Measurements from ENCODE around the gene KRTAP2-4.
"Not testable (repeated sequence)": the region's sequence is repeated elsewhere in the genome, so short reads cannot be mapped to it uniquely, and the experiment has no call there.

Gene KRTAP2-4

DNA sequence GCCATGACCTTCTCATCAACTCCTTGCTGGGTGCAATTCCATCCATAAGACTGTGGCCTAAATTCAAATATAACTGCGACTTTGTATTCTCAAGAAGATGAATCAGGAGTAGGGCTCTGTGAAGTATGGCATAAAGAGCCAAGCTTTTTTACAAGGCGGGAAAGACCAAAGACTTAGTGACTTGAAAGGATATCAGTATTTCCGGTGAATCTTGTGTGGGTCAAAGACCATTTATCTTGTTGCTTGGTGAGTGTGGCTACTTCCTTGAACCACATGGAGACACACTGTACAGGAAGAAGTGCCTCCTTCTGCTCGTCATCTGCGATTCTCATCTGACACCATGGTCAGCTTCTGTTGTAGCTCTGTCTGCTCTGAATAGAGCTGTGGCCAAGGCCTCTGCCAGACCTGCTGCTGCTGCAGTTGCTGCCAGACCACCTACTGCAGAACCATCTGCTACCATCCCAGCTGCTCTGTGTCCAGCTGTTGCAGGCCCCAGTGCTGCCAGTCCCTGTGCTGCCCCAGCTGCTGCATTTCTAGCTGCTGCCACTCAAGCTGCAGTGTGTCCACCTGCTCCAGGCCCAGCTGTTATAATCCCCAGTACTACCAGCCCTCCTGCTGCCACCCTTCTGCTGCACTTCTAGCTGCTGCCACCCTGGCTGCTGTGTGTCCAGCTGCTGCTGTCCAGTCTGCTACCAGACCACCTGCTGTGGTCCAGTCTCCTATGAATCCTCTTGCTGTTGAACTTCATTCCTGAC, 6.1 kb upstream of the KRTAP2-4 start:
- DNase-seq (ENCODE audit: low read depth in 2 of 2), result no peak

DNA sequence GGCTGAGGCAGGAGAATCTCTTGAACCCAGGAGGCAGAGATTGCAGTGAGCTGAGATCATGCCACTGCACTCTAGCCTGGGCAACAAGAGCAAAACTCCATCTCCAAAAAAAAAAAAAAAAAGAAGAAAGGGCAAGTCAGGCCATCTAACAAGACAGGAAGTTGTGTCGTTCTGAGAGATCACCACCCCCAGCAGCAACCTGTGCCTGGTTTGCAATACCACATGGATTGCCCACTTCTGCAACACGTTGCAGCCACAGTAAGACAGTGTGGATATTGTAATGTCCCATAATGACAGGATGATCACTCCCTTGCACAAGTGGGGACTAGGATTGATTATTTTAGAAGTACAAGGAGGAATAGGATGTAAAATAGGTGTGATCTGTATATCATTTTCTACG, 3.4 kb upstream of the KRTAP2-4 start:
- no peak for DNase-seq (ENCODE audit: low read depth in 2 of 2)

DNA sequence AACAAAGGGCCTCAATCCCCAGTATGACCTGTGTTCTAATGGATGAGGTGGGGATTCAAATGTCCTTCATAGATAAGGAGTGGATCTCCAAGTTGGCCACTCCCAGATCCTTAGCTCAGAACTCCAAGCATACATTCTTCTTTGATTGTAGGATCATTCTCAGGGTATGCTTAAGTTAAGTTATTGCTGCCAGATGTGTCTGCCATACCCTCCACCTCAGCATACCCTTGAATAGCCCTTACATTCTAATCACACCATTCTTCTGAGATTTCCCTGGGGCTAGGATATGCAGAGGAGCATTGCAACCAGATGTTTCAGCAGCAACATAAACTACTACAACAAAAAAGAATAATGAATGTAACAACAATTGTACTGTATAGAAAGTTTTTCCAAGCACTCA, 1.6 kb upstream of the KRTAP2-4 start:
- no peak for DNase-seq (ENCODE audit: low read depth in 2 of 2)

DNA sequence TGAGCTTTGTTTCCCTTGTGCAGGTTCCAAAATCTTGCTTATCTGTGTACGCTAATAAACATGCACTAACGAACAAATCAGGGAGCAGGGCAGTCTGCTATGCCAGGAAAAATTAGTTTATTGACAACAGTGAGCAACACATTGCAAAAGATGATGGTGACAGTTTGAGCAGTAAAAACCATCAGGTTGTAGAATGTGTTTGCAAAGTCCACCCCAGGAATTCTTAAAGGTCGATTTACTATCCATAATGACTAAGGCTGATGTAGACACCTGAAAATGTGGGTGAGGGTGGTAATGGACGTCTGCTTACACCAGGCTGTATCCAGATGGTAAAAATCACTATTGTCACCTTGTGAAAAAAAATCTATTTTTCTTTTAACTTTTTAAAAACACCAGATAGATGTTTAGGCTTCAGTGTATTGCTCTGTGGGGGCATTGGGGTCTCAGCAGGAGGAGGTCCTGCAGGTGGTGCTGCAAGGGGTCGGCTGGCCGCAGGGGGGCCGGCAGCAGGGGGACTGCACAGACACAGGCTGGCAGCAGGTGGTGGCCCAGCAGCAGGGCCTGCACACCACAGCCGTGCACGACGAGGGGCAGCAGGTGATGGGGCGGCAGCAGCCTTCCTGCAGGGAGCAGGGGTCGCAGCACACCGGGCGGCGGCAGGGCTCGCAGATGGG, 526 bp downstream of the KRTAP2-4 start:
- DNase-seq (ENCODE audit: low read depth in 2 of 2), result not testable (repeated sequence)

DNA sequence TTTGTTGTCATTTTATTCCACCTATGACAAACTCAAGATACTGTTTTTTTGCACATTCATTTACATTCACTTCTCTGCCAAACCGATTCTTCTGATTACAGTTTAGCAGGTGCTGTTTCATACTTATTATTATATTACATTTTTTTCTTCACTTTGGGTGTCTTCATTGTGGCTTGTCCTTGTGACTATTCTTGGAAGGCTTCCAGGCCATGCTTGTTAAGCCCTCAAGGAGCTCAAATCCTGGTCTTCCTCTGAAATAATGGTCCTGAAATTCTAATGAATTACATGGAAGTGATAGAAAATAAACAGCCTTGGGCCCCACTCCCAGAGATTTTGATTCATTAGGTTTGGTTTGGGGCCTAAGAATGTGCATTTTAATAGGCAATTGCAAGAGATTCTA, 1.4 kb downstream of the KRTAP2-4 start:
- DNase-seq (ENCODE audit: low read depth in 2 of 2), result no peak

DNA sequence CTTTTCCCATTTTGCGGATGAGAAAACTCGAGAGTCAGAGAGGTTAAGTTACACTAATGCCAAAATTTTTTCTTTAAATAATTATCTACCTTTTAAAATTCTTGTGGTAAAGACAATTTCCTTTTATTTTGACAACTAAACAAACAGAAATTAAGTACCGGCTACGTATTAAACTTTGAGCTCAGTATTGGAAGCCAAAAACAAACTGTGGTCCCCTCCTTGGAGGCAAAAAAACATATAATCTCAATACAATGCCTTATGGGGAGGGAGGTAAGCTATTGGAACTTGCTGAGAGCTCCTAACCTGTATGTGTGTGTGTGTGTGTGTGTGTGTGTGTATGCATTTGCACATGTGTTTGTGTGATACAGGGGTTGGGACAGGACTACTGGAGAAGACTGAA, 2.2 kb downstream of the KRTAP2-4 start:
- no peak for DNase-seq (ENCODE audit: low read depth in 2 of 2)

DNA sequence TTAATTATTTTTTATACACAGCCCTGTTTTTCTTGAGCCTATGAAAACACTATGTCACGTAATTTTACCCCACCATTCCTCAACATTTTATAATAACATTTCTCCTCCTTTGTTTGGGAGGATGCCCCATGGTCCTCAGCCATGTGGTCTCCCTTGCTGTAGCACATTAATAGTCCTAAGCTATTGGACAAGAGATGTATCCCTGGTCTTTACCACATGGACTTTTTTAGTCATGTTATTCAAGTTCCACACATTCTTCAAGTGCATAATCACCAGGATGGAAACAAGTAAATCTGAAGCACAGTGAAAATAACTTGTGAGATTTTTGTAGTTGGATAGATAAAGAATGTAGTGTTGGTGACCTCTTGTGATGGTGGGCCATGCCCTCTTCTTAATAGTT, 3.7 kb downstream of the KRTAP2-4 start:
- no peak for DNase-seq (ENCODE audit: low read depth in 2 of 2)

DNA sequence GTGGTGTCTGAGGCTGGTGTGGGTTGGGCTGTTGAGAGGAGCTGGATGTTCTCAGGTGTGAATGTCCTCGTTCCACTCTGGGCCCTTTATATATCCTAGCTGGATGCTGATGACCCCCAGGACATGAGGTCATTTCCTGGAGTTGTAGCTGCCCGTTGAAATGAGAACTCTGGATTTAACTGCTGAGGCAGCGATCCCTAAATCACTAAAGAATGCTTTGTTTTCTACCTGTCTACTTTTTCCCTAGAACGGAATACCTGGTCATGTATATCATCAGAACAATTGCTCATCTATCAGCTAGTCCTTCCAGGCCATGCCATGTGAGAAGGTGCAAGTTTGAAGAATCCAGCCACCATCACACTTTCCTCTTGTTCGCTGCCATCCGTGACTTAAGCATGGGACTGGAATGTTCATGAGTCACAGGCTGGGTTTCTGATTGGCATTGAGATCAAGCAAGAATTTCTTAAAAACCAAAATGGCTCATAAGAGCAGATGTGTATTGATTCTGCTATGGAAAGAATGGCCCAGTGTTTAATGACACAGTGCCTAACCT, 5.6 kb downstream of the KRTAP2-4 start, which contains the start of gene KRTAP2-3:
Gene KRTAP2-3 (minus strand): TSS at position 63 of the 553 bp plus-strand sequence. CDS start 64 bp downstream, outside the sequence.
- no peak for DNase-seq (ENCODE audit: low read depth in 2 of 2)

DNA sequence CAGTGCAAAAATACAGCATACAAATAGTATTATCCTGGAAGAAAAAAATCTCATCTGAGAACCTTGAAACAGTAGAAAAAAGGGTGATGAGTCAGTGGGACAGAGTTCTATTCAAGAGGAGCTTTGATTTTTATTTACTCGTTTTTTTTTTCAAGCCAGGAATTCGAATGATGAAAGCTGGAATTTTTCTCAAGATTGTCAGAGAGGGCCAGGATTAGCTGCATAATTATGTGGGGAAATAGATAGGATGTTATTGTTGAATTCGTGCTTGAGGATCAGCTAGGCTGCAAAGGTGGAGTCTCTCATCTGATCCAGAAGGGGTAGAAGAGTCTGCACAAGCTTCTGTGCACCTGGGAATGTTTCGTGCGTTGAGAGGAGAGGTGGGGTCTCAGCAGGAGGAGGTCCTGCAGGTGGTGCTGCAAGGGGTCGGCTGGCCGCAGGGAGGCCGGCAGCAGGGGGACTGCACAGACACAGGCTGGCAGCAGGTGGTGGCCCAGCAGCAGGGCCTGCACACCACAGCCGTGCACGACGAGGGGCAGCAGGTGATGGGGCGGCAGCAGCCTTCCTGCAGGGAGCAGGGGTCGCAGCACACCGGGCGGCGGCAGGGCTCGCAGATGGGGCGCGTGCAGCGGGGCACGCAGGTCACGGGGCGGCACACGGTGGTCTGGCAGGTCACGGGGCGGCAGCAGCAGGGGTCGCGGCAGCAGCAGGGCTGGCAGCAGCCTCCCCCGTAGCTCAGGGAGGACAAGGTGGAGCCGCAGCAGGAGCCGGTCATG, 6.2 kb downstream of the KRTAP2-4 start:
- DNase-seq (ENCODE audit: low read depth in 2 of 2), result not testable (repeated sequence)

DNA sequence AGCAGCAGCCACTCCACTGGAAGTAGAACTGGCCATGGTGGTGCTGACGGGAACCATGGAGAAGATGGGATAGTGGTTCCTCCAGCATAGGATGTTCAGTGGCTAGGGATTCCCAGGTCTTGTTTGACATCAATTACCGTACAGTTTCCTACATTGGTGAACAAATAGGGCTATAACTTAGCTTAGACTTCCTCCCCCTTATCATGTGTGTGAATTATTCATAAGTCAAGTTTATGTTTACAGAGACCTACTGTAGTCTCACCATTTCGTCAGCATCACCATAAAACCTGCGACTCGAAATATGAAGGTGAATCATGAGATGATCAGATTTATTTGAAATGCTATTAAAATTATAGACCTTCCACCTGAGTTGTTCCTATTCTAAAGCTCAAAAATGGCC, 6.9 kb downstream of the KRTAP2-4 start:
- no peak for DNase-seq (ENCODE audit: low read depth in 2 of 2)

DNA sequence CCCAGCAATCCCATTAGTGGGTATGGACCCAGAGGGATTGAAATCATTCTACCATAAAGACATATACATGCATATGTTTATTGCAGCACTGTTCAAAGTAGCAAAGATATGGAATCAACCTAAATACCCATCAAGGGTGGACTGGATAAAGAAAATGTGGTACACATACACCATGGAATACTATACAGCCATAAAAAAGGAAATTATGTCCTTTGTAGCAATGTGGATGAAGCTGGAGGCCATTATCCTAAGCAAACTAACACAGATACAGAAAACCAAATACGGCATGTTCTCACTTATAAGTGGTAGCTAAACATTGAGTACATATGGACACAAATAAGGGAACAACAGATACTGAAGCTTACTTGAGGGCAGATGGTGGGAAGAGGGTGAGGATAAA, 8.1 kb downstream of the KRTAP2-4 start:
- no peak for DNase-seq (ENCODE audit: low read depth in 2 of 2)

DNA sequence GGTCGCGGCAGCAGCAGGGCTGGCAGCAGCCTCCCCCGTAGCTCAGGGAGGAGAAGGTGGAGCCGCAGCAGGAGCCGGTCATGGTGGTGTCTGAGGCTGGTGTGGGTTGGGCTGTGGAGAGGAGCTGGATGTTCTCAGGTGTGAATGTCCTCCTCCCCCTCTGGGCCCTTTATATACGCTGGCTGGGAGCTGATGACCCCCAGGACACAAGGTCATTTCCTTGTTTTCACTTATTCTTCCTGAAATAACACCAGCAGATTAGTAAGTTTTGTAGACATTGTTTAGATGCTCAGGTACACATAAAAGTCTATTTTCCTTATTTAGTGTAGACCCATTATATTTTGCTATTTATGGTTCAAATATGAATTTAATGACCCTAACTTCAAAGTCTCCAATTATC, 10.5 kb downstream of the KRTAP2-4 start, which contains the start of gene KRTAP2-2:
Gene KRTAP2-2 (minus strand): TSS at position 101 of the 400 bp plus-strand sequence. CDS start 19 bp downstream, at position 82.
- not testable (repeated sequence) for DNase-seq (ENCODE audit: low read depth in 2 of 2)

DNA sequence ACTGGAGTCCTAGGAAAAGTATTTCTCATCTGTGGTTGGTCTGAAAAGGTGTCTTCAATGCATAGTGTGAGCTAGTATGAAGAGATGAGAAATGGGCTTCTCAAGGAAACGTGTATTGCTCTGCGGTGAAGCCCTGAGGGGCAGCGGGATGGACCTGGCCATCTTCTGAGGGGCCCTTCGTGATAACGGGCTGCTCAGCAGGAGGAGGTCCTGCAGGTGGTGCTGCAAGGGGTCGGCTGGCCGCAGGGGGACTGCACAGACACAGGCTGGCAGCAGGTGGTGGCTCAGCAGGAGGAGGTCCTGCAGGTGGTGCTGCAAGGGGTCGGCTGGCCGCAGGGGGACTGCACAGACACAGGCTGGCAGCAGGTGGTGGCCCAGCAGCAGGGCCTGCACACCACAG, 11.1 kb downstream of the KRTAP2-4 start:
- not testable (repeated sequence) for DNase-seq (ENCODE audit: low read depth in 2 of 2)

DNA sequence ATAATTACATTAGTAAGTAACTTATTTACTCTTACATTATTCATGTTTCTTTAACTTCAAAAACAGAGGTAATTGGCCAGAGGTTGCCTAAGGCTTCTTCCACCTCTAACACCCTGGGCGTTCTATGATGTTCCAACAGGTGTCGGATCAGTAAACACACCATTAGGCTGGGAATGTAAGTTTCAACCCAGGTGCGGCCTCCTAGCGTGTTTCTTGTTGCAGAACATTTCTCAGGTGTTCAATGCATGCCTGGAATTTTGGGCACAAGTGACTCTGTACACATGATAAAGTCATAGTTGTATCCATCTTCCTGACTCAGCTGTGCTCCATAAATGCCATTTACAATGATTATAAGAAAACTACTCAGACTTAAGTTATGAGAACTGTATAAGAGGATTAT, 11.7 kb downstream of the KRTAP2-4 start:
- DNase-seq (ENCODE audit: low read depth in 2 of 2), result no peak

DNA sequence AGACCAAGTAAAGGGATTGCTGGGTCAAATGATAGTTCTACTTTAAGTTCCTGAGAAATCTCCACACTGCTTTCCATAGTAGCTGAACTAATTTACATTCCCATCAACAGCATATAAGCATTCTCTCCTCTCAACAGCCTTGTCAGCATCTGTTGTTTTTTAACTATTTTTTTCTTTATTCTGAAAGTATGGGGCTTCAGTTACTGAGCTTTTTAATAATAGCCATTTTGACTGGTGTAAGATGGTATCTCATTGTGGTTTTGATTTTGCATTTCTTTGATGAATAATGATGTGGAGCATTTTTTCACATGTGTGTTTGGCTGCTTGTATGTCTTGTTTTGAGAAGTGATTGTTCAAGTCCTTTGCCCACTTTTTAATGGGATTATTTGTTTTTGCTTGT, 13.1 kb downstream of the KRTAP2-4 start:
- DNase-seq (ENCODE audit: low read depth in 2 of 2), result no peak

DNA sequence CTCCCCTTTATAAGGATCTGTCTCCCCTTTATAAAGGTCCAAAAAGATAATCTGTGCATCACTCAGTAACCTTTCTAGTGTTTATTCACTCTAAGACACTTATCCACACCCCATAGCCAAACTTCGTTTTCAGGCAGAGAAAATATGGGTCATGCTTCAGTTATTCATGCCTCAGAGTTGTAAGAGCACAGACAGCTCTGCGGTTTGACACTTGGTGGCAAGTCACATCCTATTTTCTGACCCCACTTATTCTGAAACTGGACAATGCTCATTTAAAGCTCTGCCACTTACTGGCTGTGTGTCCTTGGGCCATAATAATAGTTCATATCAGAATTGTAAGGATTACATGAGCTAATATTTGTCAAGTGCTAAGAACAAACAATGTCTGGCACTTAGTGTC, 16.6 kb downstream of the KRTAP2-4 start:
- no peak for DNase-seq (ENCODE audit: low read depth in 2 of 2)

DNA sequence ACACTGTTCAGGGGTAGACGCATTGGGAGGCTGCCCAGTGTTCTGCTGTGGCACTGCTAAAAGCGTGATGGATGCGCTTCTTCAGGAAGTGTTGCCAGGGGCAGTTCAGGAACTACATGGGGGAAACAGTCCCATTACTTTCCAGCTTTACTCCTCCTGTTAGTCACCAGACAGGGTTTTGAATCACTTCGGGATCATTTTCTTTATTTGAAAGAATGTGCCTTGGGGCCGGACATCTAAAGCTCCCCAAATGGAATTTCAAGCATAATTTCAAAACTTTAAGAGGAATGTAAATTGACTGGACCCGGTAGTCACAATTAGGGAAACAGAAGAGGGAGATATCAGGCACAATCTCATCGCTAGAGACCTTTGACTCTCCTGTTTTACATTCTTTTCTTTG, 17.2 kb downstream of the KRTAP2-4 start:
- no peak for DNase-seq (ENCODE audit: low read depth in 2 of 2)

DNA sequence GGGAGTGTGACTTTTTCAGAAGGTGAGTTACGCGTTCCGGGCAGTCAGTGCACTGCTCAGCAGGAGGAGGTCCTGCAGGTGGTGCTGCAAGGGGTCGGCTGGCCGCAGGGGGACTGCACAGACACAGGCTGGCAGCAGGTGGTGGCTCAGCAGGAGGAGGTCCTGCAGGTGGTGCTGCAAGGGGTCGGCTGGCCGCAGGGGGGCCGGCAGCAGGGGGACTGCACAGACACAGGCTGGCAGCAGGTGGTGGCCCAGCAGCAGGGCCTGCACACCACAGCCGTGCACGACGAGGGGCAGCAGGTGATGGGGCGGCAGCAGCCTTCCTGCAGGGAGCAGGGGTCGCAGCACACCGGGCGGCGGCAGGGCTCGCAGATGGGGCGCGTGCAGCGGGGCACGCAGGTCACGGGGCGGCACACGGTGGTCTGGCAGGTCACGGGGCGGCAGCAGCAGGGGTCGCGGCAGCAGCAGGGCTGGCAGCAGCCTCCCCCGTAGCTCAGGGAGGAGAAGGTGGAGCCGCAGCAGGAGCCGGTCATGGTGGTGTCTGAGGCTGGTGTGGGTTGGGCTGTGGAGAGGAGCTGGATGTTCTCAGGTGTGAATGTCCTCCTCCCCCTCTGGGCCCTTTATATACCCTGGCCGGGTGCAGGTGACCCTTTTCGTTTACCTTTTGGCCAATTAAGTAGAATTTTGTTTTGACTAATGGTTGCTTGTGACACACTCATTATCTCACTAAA, 18.8 kb downstream of the KRTAP2-4 start, which contains the start of gene KRTAP2-1:
Gene KRTAP2-1 (minus strand): TSS at position 582 of the 731 bp plus-strand sequence. CDS start 49 bp downstream, at position 533.
- not testable (repeated sequence) for DNase-seq (ENCODE audit: low read depth in 2 of 2)

DNA sequence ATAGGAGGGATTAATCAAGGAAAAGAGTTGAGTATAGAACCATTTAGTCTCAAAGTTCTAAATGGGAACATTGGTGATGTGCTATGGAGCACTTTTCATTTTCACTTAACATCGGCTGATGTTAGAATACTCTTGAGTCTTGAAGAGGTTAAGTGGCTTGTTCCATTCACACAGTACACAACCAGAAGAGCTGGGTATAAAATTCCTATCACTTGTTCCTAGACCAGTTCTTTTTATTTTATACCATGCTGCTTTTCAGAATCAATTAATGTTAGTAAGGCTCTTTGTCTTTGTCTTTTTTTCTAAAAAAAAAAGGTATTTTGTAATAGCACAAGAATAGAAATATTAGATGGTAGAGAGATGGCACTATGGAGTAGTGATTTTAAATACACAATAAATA, 22.7 kb downstream of the KRTAP2-4 start:
- DNase-seq (ENCODE audit: low read depth in 2 of 2), result no peak

DNA sequence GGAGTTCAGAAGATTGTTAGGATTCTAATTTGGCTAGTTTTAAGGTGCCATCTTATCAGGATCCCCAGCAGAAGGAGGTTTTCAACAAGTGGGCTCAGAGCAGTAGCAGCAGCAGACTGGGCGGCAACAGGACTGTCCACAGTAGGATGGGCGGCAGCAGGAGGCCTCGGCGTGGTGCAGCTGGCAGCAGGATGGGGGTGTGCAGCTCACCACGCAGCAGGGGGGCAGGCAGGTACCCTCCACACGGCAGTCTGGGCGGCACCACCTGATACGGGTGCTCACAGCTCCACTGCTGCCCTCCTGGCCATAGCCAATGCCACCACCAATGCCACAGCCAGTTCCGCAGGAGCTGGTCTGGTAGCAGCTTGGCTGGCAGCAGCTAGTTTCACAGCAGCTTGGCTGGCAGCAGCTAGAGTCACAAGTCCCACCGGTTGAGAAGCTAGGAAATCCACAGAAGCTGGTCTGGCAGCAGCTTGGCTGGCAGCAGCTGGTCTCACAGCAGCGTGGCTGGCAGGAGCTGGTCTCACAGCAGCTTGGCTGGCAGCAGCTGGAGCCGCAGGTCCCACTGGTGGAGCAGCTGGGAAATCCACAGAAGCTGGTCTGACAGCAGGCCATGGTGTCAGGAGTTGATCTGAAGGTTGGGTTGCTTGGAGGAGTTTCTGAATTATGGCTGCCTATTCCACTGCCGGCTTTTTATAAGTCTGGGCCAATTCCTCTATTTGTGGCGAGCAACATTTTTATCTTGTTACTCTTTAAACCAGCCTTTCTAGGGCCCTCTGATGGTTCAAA, 24.7 kb downstream of the KRTAP2-4 start, which contains the start of gene KRTAP1-1:
Gene KRTAP1-1 (minus strand): TSS at position 668 of the 789 bp plus-strand sequence. CDS start 53 bp downstream, at position 615.
- DNase-seq (ENCODE audit: low read depth in 2 of 2), result not testable (repeated sequence)
